ENCODE data around the gene PNPLA1.

The PNPLA1 gene

DNA sequence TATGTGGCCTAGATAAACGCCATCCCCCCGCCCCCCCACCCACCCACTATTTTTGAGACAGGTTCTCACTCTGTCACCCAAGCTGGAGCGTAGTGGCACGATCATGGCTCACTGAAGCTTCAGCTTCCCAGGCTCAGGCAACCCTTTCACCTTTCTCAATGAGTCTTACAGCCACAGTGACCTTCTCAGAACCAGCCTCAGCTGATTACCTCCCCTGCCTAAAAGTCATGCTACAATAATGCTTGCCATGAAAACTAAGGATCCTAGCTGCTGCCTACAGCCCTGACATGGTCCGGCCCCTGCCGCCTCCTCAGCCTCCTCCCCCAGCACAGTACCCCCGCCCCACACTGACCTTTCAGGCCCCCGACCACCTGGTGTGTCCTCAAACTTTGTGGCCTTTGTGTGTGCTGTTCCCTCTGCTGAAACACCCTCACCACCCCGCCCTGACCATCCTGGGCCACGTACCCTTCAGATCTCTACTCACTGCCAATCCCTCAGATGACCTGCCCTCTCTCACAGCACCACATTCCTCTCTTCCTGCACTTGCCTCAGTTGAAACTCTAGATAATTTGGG is 31.3 kb downstream of the PNPLA1 start:
- TF ChIP-seq CTCF (conservative IDR thresholded peaks at IDR 0.05; ENCODE audit: low read depth, low read length) = no peak

DNA sequence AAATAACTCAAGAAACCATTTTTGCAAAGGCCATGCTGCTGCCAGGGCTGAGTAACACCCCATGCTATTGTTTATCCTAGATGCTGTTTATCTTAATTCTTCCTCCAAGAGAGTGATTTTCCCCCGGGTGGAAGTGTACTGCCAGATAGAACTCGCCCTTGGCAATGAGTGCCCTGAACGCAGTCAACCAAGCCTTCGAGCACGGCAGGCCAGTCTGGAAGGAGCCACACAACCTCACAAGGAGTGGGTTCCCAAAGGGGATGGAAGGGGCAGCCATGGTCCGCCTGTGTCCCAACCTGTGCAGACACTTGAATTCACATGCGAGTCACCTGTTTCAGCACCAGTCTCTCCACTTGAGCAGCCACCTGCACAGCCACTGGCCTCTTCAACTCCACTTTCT is 31.9 kb downstream of the PNPLA1 start:
- H3K27me3 ChIP-seq (ENCODE audit: insufficient read depth, low read depth) = no peaks in the 10 kb centered on the region
- no peaks in the 10 kb centered on the region for H3K79me2 ChIP-seq (ENCODE audit: insufficient read depth, low read depth)
- no peaks in the 10 kb centered on the region for H4K20me1 ChIP-seq (ENCODE audit: insufficient read depth)
- TF ChIP-seq CTCF (conservative IDR thresholded peaks at IDR 0.05; ENCODE audit: low read depth, low read length) = no peak
- no peaks in the 10 kb centered on the region for H3K36me3 ChIP-seq (ENCODE audit: insufficient read depth)
- H3K4me1 ChIP-seq (ENCODE audit: low read depth, poor library complexity, severe bottlenecking) = peaks cover 4% of the 10 kb centered on the region
- H3K9ac ChIP-seq = no peak overlapping the region
- H3K27ac ChIP-seq = no peak overlapping the region
- no peak overlapping the region for H2AFZ ChIP-seq (ENCODE audit: low read depth)
- no peak overlapping the region for H3K4me3 ChIP-seq (IDR thresholded peaks at IDR 0.05; ENCODE audit: insufficient read depth, low read depth, low read length)
- H3K4me2 ChIP-seq = no peak overlapping the region

More for the DNA sequence above, 31.3 kb downstream of the PNPLA1 start:
- Histone ChIP-seq H3K27ac (no peak overlapping the region), H3K4me1 (ENCODE audit: low read depth, poor library complexity, severe bottlenecking) (peaks cover 4% of the 10 kb centered on the region), H3K36me3 (ENCODE audit: insufficient read depth) (no peaks in the 10 kb centered on the region), H3K4me2 (no peak overlapping the region), H4K20me1 (ENCODE audit: insufficient read depth) (no peaks in the 10 kb centered on the region), H2AFZ (ENCODE audit: low read depth) (no peak overlapping the region), H3K4me3 (IDR thresholded peaks at IDR 0.05; ENCODE audit: insufficient read depth, low read depth, low read length) (no peak overlapping the region), H3K9ac (no peak overlapping the region), H3K79me2 (ENCODE audit: insufficient read depth, low read depth) (no peaks in the 10 kb centered on the region), H3K27me3 (ENCODE audit: insufficient read depth, low read depth) (no peaks in the 10 kb centered on the region)

GRCh38 chr6:36302227-36302976 is 32.5 kb downstream of the PNPLA1 start:
- Histone ChIP-seq H3K4me1 (ENCODE audit: low read depth, poor library complexity, severe bottlenecking) (peaks cover 4% of the 10 kb centered on the region), H3K4me3 (IDR thresholded peaks at IDR 0.05; ENCODE audit: insufficient read depth, low read depth, low read length) (no peak overlapping the region), H2AFZ (ENCODE audit: low read depth) (no peak overlapping the region), H3K36me3 (ENCODE audit: insufficient read depth) (no peaks in the 10 kb centered on the region), H3K79me2 (ENCODE audit: insufficient read depth, low read depth) (no peaks in the 10 kb centered on the region), H3K27ac (no peak overlapping the region), H3K4me2 (no peak overlapping the region), H3K9ac (no peak overlapping the region), H3K27me3 (ENCODE audit: insufficient read depth, low read depth) (no peaks in the 10 kb centered on the region), H4K20me1 (ENCODE audit: insufficient read depth) (no peaks in the 10 kb centered on the region)
- TF ChIP-seq CTCF (conservative IDR thresholded peaks at IDR 0.05; ENCODE audit: low read depth, low read length) = peak; percentile 96

- H3K27ac ChIP-seq = no peak overlapping the region
- no peaks in the 10 kb centered on the region for H3K79me2 ChIP-seq (ENCODE audit: insufficient read depth, low read depth)
- H3K36me3 ChIP-seq (ENCODE audit: insufficient read depth) = no peaks in the 10 kb centered on the region
- no peaks in the 10 kb centered on the region for H4K20me1 ChIP-seq (ENCODE audit: insufficient read depth)
- peaks cover 4% of the 10 kb centered on the region for H3K4me1 ChIP-seq (ENCODE audit: low read depth, poor library complexity, severe bottlenecking)
- H3K9ac ChIP-seq = no peak overlapping the region
- H3K27me3 ChIP-seq (ENCODE audit: insufficient read depth, low read depth) = no peaks in the 10 kb centered on the region
- no peak overlapping the region for H3K4me2 ChIP-seq
- no peak overlapping the region for H2AFZ ChIP-seq (ENCODE audit: low read depth)
- H3K4me3 ChIP-seq (IDR thresholded peaks at IDR 0.05; ENCODE audit: insufficient read depth, low read depth, low read length) = no peak overlapping the region
- TF ChIP-seq CTCF (conservative IDR thresholded peaks at IDR 0.05; ENCODE audit: low read depth, low read length) = no peak
These were observed 36.0 kb downstream of the PNPLA1 start for GRCh38 chr6:36305885-36306284.
